HepG2 (cell line): ENCODE data around the gene IWS1.

ENCODE experiments used
- ETV5 ChIP-seq: IDR thresholded peaks from 2 replicates; pipeline ENCODE4 v1.6.1; 2018; ENCODE audit warnings: missing biosample characterization, missing genetic modification reagents, inconsistent platforms, borderline replicate concordance
- GATAD2A ChIP-seq: IDR thresholded peaks from 2 replicates; pipeline ENCODE4 v1.6.1; 2016
- HOXA7 ChIP-seq: sonication (generic); formaldehyde crosslinking; IDR thresholded peaks from 2 replicates; pipeline ENCODE4 v1.8.1; 2022; ENCODE audit warnings: mild to moderate bottlenecking, missing genetic modification reagents, moderate library complexity
- POLR2A ChIP-seq, 2 experiments: IDR thresholded peaks; 2 replicates each; pipeline ENCODE4 v1.6.1; 2011; ENCODE audit warnings: low read depth in 2 of 2, low read length in 2 of 2, mild to moderate bottlenecking in 1 of 2, moderate library complexity in 1 of 2; ENCODE audit not compliant: insufficient read depth in 1 of 2

GRCh38 chr2:127566139-127566417, 39.8 kb upstream of the IWS1 start:
- no peak for TF ChIP-seq HOXA7 (CRISPR knock-in tag)
- TF ChIP-seq GATAD2A (CRISPR knock-in tag), result no peak
- no peak for TF ChIP-seq ETV5 (CRISPR knock-in tag)
- no peak for TF ChIP-seq POLR2A (IDR thresholded peaks at IDR 0.05; ENCODE audit: insufficient read depth in 1 of 2, low read depth in 2 of 2, low read length in 2 of 2)
